Stimulated activated naive CD8-positive, alpha-beta T cell treated with anti-CD3 and anti-CD28 coated beads, Interleukin-15, Interleukin-2, amounts not matched to agents 100 ng/mL and 50 ng/mL, for 24 hours (primary cell): ENCODE measurements around the gene SEMA3F.

Experiments
- H3K27ac Mint-ChIP-seq: one replicate; pipeline ENCODE4 v1.8.0; 2021; ENCODE audit warnings: mild to moderate bottlenecking, mixed read lengths
- H3K27me3 Mint-ChIP-seq: one replicate; pipeline ENCODE4 v1.8.0; 2021; ENCODE audit warnings: mixed read lengths
- H3K36me3 Mint-ChIP-seq: one replicate; pipeline ENCODE4 v1.8.0; 2021; ENCODE audit warnings: low read depth, mixed read lengths
- H3K4me1 Mint-ChIP-seq: one replicate; pipeline ENCODE4 v1.8.0; 2021; ENCODE audit warnings: low read depth, mixed read lengths
- H3K4me3 Mint-ChIP-seq: one replicate; pipeline ENCODE4 v1.8.0; 2021; ENCODE audit warnings: mild to moderate bottlenecking, mixed read lengths
- H3K9me3 Mint-ChIP-seq: one replicate; pipeline ENCODE4 v1.8.0; 2021; ENCODE audit warnings: mixed read lengths

The SEMA3F gene

DNA sequence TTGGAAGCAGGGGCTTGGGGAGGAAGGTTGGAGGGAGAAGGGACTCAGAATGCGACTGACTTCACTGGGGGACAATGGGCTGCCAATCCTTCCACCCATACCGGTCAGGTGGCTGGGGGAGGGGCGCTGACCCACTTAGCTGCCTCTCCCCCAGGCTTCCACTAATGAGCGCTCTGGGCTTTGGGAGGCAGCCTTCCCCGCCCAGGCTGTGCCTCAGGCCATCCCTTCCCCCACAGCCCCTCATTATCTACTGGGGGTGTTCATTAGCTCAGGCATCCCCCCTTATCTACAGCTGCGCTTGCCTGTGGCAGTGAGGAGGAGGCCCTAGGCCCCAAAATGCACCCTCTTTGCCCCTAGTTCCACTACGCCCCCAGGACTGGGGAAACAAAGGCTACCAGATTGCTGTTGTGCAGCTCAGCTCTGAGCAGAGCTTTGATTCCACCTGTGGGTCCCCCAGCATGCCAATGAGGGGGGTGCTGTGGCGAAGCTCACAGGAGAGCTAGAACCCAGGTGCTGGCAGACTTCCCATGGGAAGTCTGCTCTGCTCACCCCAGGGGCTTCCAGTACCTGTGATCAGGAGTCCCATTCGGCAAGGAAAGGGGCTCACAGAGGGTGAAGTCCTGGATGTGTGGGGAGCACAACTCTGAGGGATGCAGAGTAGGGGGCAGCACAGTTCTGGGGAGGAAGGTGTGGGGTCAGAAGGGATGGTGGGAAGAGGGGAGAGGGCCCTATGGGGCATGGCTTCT is 29.4 kb upstream of the SEMA3F start:
- no peaks in the 10 kb centered on the region for H3K9me3 Mint-ChIP-seq
- no peaks in the 10 kb centered on the region for H3K4me1 Mint-ChIP-seq
- H3K27me3 Mint-ChIP-seq: no peaks in the 10 kb centered on the region
- no peak overlapping the region for H3K27ac Mint-ChIP-seq
- no peak overlapping the region for H3K4me3 Mint-ChIP-seq
- no peaks in the 10 kb centered on the region for H3K36me3 Mint-ChIP-seq

DNA sequence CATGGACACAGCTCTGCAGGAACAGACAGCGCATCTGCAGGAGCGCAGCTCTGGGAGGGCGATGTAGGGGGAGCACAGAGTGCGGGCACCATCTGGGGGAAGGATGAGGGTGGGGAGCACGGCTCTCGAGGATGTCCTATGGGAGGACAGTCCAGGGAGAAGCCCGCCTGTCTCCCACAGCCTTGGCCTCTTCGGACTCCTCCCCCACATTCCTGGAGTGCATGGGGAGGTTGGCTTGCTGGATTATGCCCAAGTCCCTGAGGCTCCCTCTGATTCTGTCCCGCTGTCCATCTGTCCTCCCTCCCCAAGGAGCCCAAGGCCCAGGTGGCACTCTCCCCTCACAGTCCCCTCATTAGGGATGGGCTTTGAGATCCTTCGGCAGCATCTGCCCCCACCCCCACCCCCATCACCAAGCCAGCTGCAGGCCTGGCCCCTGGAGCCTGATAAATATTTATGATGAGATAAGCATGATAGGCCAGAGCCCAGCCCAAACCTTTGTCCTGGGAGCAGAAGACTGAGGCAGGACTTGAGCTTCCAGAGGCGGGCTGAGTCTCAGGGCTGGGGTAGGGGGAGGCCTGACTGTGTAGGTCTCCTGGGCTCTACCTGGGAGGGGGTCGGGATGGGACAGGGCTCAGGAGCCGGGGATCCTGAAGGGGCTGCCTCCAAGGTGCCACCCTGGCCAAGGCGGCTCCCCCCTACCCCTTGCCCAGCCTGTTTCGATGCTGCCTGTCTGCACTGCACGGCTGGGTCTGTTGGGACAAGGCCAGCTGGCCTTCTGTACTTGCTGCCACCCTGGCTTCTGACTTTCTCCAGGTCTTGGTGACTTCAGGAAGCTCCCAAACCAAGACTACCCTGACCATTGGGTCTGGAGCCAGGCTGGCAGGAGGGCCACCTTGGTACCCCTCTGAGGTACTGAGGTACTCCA is 28.6 kb upstream of the SEMA3F start:
- Mint-ChIP-seq H3K27ac (no peak overlapping the region), H3K4me3 (no peak overlapping the region), H3K4me1 (no peaks in the 10 kb centered on the region), H3K9me3 (no peaks in the 10 kb centered on the region), H3K27me3 (no peaks in the 10 kb centered on the region), H3K36me3 (no peaks in the 10 kb centered on the region)

DNA sequence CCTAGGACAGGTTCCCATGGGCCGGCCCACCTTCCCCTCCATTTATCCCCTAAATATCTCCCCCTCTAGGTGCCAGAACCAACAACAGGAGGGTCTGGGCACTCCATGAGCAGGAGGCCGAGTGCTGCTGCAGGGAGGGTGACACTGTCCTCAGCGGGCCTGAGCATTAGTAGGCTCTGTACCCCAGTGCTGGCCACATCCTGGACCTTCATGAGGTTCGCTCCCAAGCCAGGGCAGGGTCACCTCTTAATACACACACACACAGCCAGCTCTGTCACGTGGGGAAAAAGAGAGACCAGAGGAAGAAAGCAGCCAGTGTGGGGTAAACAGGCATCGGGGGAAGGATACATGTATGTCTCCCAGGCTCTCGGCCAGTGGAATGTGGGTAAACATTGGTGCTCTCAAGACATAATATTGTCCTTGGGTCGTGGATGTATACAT is 27.9 kb upstream of the SEMA3F start:
- Mint-ChIP-seq H3K27ac (no peak overlapping the region), H3K27me3 (no peaks in the 10 kb centered on the region), H3K4me1 (no peaks in the 10 kb centered on the region), H3K4me3 (no peak overlapping the region), H3K36me3 (no peaks in the 10 kb centered on the region), H3K9me3 (no peaks in the 10 kb centered on the region)

DNA sequence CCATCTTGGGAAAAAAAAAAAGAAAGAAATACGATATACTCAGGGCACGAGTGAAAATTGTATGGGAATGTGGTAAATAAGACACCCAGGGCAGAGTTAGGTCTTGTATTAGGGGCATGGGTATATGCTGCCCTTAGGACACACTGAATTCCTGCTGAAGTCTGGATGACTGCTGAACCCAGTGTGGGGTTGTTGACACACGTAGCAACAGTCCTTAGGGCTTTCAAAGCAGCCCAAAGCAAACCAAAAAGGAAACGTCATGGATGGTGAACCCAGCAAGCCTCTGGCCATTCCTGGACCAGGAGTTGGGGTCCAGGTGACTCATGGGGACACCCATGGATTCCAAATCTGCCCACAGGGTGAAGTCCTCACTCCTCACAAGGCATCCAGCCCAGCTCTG is 27.1 kb upstream of the SEMA3F start:
- no peaks in the 10 kb centered on the region for H3K27me3 Mint-ChIP-seq
- H3K36me3 Mint-ChIP-seq: no peaks in the 10 kb centered on the region
- no peak overlapping the region for H3K27ac Mint-ChIP-seq
- H3K4me1 Mint-ChIP-seq: no peaks in the 10 kb centered on the region
- no peak overlapping the region for H3K4me3 Mint-ChIP-seq
- no peaks in the 10 kb centered on the region for H3K9me3 Mint-ChIP-seq

DNA sequence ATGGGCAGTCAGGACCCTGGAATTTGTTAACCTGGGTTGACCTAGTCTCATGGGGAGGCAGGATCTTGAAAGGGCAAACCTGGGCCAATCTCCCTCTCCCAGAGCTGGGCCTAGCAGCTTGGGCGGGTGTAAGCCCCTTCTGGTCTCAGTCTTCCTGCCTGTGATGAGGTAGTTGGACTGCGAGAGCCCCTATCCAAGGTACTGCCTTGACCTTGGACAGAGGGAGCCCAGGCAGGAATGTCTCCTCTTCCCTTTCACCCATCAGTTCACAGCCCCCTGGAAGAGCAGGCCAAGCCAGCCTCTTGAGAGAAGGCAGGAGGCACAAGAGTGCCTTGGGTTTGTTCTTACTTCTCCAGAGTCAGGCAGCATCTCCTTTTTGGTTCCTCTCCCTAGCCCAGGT is 24.7 kb upstream of the SEMA3F start:
- Mint-ChIP-seq H3K9me3 (no peaks in the 10 kb centered on the region), H3K4me3 (no peak overlapping the region)

DNA sequence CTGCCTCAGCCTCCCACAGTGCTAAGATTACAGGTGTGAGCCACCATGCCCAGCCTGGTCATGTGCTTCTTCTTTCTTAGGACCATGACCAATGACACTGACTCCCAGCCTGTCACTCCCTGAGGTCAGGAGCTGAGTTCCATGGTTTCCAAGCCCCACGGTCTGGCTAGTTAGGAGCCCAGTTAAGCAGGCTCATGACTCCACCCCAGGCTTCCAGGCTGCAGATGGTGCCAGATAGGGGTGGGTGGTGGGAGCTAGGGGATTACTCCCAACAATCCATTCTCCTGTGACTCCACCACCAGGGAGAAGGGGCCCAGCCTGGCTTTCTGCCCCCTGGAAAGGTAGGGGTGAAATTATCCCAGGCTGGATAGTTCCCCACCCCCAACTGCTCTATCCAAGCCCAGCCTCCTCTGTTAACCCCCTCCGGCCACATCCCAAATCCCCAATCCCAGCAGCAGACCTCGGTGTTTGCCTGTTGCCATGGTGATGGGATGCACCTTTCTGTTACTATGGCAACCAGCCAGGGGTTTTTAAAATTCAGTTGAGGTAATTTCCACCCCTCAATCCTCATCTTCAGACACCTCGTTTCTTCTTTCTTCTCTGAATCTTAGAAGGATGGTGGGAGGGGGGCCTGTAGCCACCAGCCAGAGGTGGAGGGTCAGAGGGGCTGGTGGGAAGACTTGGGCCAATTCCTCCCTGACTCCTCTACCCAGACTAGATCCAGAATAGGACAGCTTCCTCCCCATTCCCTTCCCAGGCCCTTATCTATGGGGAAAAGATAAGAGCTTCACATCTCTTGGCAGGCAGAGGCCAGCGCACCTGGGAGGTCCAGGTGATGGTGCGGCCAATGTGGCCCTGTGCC is 22.5 kb upstream of the SEMA3F start:
- H3K36me3 Mint-ChIP-seq: no peaks in the 10 kb centered on the region
- H3K4me3 Mint-ChIP-seq: no peak overlapping the region
- no peaks in the 10 kb centered on the region for H3K9me3 Mint-ChIP-seq
- H3K27me3 Mint-ChIP-seq: no peaks in the 10 kb centered on the region
- H3K27ac Mint-ChIP-seq: no peak overlapping the region
- H3K4me1 Mint-ChIP-seq: no peaks in the 10 kb centered on the region

More for the DNA sequence above, 24.7 kb upstream of the SEMA3F start:
- no peaks in the 10 kb centered on the region for H3K27me3 Mint-ChIP-seq
- no peaks in the 10 kb centered on the region for H3K36me3 Mint-ChIP-seq
- H3K4me1 Mint-ChIP-seq: no peaks in the 10 kb centered on the region
- H3K27ac Mint-ChIP-seq: no peak overlapping the region

DNA sequence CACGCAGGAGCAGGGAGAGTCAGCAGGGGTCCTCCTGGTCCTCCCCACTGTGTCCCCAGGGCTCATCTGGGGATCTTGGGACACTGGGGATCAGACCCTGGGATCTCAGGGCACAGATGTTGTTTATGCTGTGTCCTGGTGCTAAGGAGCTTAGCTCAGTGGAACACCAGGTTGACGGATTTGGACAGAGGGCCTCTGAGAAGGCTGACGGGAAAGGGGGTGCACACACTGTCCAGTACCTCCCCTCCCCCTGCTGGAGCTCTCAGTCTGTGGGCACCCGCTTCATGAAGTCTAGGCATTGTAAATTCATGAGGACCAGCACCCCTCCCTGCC is 21.9 kb upstream of the SEMA3F start:
- H3K9me3 Mint-ChIP-seq: no peaks in the 10 kb centered on the region
- no peak overlapping the region for H3K27ac Mint-ChIP-seq
- H3K4me1 Mint-ChIP-seq: peaks cover 2% of the 10 kb centered on the region
- H3K36me3 Mint-ChIP-seq: no peaks in the 10 kb centered on the region
- no peak overlapping the region for H3K4me3 Mint-ChIP-seq
- H3K27me3 Mint-ChIP-seq: no peaks in the 10 kb centered on the region

DNA sequence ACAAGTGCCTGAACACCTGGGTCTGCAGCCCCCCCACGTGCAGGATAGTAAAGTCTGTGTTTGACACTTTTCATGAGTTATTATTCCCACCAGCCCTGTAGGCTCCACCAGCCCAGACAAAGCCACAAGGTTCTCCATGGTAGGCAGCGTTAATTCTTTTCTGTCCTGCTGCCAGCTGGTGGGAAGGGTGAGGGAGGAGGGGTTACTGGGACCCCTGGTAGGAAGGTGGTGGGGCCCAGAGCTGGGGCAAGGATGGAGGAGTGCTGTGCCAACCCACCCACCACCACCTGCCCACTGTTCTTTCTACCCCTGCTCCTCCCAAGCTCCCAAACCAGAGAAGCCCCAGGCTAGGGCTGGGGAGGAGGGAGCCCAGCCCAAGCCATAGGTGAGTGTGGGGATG is 20.8 kb upstream of the SEMA3F start:
- no peak overlapping the region for H3K27ac Mint-ChIP-seq
- H3K27me3 Mint-ChIP-seq: no peaks in the 10 kb centered on the region
- H3K4me1 Mint-ChIP-seq: peaks cover 10% of the 10 kb centered on the region
- no peak overlapping the region for H3K4me3 Mint-ChIP-seq
- H3K9me3 Mint-ChIP-seq: no peaks in the 10 kb centered on the region
- no peaks in the 10 kb centered on the region for H3K36me3 Mint-ChIP-seq

DNA sequence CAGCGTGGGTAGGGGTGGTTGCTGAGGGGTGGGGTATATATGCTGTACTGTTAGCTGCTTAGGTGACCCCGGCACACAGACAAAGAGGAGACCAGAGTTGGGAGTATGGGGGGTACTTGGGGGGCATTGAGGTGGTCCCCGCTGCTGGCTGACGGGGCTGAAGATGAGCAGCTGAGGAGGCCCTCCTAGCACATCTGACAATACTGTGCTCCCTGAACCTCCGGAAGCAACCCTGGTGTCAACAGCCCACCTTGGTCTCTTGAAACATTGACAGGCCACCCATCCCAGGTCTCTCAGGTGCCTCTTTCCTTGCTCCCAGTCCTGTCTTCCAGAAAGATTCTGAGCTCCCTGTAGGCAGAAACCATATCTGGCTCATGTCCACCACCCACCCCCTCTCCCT is 19.2 kb upstream of the SEMA3F start:
- Mint-ChIP-seq H3K4me3 (no peak overlapping the region), H3K4me1 (peaks cover 10% of the 10 kb centered on the region), H3K27me3 (no peaks in the 10 kb centered on the region), H3K36me3 (no peaks in the 10 kb centered on the region), H3K9me3 (no peaks in the 10 kb centered on the region), H3K27ac (no peak overlapping the region)

DNA sequence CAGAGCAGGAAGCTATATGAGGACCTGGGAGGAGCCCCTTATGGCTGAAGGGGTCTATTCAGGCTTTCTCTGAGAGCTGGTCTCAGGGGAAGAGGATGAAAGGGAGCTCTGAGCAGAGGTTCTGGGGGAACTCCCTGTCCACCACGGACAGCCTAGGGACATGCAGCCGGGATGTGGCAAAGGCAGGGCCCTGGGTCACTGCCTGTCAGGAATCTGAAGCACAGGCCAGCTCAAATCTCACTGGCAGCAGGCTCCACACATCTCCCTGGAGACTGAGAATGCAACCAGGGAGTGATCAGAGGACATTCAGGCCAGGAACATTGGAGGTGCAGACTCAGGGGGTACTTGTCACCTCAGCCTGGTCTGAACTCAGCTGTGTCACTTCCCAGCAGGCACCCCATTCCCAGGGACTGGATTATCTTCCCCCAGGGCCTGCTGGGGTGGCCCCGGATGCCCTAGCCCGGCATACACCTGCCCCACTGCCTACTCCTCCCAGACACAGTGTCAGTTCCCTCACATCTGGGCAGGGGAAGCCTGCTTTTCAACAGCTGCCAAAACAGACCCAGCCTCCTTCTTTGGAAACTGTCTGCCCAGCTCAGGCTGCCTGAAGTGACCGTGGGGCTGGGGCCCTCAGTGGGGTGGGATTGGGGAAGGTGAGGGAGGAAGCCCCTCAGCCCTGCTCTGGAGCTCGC is 18.3 kb upstream of the SEMA3F start:
- no peaks in the 10 kb centered on the region for H3K36me3 Mint-ChIP-seq
- no peak overlapping the region for H3K27ac Mint-ChIP-seq
- H3K4me3 Mint-ChIP-seq: no peak overlapping the region
- H3K4me1 Mint-ChIP-seq: peaks cover 10% of the 10 kb centered on the region
- no peaks in the 10 kb centered on the region for H3K9me3 Mint-ChIP-seq
- H3K27me3 Mint-ChIP-seq: no peaks in the 10 kb centered on the region

DNA sequence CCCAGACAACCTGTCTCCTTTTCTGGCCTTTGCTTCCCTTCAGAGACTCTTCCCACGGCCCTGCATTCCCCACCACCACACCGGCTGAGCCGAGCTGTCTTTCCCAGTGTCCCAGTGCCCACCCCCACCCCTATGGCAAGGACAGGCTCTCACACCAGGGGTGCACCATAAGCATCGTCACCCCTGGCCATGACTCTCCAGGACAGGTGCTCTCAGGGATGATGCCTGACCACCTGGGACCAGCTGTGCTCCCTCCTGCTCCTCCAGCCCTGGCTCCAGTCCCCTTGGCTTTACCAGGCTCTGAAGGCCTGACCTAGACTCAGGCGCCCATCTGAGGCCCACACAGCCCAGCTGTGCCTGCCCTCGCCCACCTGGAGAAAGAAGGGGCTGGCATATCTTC is 17.6 kb upstream of the SEMA3F start:
- Mint-ChIP-seq H3K4me1 (peaks cover 10% of the 10 kb centered on the region), H3K9me3 (no peaks in the 10 kb centered on the region), H3K4me3 (no peak overlapping the region), H3K27me3 (no peaks in the 10 kb centered on the region), H3K27ac (peak overlapping the region; percentile 37), H3K36me3 (no peaks in the 10 kb centered on the region)

DNA sequence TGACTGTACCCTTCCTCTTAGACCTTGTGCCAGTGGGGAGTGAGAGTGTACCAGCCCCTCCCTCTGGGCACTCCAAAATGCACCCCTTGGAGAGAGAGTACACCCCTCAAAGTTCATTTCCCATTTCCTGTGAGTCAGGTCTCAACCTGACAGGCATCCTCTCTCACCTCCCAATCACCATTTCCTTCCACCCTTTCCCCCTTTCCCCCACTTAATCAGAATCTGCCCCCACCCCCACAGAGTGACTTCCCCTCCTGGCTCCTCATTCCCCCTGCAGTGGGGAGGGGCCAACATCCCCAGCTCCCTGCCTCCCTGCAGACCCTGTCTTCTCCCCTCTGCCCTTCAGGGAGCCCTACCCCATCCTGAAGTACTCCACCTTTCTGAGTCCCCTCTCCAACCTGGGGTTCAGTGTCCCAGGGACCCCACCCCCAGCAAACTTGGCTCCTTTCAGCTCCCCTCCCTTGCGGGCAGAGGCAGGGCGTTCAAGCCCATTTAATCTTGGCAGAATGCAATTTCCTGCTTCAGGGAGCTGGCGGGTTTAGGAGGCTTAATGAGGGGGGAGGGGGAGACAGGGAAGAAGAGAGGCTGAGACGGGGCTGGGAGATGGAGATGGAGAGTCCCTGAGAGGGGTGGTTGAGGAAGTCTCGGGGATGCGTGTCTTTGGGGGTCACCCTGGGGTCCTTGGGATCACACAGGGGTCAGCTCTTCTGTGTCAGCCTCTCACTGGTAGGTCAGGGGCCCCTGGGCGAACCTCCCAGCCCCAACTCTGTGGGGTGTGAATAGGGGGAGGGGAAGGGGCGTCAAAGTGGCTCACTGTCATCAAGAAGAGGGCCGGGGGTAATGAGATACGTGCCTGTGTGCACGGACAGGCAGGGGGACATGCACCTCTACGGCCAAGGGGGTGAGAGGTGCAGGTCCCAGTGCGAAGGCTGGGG is 16.6 kb upstream of the SEMA3F start:
- no peak overlapping the region for H3K27ac Mint-ChIP-seq
- no peaks in the 10 kb centered on the region for H3K27me3 Mint-ChIP-seq
- peaks cover 10% of the 10 kb centered on the region for H3K4me1 Mint-ChIP-seq
- H3K36me3 Mint-ChIP-seq: no peaks in the 10 kb centered on the region
- H3K9me3 Mint-ChIP-seq: no peaks in the 10 kb centered on the region
- H3K4me3 Mint-ChIP-seq: no peak overlapping the region

DNA sequence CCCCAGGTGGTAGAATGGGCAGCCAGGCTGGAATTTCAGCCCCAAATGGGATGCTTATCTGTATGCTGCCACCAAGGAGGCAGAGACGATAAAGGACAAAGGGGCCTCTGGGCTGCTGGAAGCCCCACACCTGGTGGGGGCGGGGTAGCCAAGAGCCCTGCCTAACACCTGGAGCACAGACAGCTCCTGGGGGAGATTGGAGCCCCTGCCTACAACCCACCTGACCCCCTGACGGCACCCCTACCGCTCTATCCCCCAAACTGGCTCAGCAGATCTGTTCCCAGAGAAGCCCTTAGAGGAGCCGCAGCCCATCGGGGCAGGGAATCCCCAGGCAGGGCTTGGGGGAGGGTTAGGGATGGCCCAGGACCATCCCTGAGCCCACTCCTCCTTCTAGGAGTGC is 15.8 kb upstream of the SEMA3F start:
- Mint-ChIP-seq H3K4me1 (peaks cover 10% of the 10 kb centered on the region), H3K27me3 (no peaks in the 10 kb centered on the region), H3K4me3 (no peak overlapping the region), H3K9me3 (no peaks in the 10 kb centered on the region), H3K27ac (no peak overlapping the region), H3K36me3 (no peaks in the 10 kb centered on the region)
